IPS DF 4.7 (cell line): ENCODE measurements around the gene MPRIP.

Source experiments
- DNase-seq: peaks from one replicate; pipeline ENCODE4 v3.0.0-alpha.2; 2013; ENCODE audit warnings: low spot score; ENCODE audit errors: extremely low read depth

Gene MPRIP

DNA sequence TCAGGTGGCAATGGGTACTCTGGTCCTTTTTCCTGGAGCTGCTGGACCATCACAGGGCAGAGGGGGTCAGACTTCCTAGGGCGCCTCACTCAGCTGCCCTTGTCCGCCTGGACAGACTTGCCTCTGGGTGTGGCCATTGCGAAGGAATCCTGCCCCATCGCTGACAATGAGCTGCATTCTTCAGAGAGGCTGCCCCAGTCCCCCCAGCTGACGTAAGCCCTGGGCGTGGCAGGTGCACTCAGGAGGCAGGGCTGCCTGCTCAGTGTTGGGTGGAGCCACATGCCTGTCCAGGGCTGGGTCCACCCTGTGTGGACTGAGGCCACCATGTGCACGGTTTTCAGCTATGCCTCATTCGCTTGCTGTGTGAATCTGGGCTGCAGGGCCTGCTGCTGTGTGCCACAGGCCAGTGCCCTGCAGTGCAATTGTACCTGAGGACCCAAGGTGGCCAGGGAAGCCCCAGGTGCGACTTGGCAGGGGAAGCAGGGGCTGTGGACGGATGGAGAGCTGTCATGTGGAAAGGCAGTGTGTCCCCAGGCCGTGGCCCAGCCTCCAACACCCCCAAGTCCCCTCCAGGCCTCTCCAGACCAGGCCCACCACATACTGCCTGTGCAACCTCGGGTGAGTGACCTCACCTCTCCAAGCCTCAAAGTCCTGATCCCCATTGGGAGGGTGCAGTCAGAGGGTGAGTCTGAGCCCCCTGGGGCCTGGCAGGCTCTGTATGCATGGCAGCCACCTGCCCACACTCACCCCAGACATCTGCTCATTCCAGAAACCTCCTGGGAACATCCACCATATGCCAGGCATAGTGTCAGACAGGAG, 14.0 kb upstream of the MPRIP start:
- no peak for DNase-seq

DNA sequence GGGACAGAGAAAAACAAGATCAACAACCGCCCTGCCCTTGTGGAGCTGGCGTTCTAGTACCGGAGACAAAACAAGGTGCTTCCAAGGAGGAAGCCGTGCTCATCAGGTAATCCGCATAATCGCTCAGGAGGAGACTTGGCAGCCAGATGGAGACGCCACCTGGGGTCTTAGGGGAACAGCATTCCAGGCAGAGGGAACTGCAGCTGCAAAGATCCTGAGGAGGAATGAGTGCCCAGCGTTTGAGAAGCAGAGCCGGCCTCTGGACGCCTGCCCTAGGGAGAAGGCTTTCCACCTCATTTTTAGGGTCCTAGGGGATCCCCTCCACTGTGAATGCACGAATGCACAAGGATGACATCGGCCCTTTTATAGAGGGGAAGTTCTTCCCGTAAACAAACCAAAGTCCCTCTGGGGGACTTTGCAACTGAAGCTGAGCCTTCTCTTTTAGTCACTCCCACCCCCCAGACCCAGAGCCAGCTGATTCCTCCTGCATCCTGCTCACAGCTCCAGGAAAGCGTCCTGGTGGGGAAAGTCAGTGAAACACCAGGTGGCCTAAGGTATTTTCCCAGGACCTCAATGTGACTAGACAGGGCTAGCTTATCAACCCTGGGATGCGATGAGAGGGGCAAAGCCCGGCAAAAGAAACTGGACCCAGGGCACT, 13.2 kb upstream of the MPRIP start:
- no peak for DNase-seq

DNA sequence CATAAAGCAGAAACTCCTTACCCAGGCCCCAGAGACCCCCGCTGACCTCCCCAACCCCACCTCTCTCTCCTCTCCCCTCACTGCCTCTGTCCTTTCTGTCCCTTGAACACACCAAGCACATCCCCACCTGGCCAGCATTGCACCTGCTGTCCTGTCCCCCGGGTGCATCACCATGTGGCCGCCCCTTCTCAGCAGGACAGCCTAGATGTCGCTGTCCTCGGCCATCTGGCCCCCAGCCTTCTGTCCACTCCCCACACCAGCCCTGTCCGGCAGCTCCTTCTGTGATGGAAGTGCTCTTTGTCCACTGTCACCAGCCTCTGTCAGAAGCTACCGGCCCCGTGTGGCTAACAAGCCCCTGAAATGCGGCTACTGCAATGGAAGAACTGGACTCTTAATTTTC, 12.3 kb upstream of the MPRIP start:
- DNase-seq: no peak

DNA sequence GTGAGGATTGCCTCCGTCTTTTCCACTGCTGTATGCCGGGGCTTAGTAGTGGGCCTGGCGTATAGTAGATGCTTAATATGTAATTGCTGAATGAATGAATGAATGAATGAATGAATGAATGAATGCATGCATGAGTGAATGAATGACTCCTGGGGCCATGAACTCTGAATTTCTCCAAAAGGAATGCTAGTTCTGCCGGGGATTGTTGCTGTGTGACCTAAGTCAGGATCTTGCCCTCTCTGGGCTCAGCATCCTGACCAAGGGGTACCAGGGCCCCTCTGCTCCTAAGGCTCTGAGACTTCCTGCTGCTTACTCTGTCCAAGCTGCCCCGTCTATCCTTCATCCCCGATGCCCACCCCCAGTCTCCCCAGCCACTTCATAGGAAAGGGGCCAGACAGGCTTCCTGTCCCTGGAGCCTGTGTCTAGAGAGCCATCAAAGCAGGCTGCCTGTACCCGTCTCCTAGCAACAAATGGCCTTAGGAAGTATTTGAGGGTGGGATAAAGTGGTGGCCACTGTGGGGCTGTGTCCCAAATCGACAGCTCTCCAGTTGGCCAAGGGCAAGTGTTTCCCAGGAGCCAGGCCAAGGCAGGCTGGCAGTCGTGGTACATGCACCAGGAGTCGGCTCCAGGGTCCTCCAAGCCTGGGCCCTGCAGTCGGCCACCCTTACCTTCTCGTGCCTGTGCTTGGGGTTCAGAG, 11.6 kb upstream of the MPRIP start:
- DNase-seq: no peak

DNA sequence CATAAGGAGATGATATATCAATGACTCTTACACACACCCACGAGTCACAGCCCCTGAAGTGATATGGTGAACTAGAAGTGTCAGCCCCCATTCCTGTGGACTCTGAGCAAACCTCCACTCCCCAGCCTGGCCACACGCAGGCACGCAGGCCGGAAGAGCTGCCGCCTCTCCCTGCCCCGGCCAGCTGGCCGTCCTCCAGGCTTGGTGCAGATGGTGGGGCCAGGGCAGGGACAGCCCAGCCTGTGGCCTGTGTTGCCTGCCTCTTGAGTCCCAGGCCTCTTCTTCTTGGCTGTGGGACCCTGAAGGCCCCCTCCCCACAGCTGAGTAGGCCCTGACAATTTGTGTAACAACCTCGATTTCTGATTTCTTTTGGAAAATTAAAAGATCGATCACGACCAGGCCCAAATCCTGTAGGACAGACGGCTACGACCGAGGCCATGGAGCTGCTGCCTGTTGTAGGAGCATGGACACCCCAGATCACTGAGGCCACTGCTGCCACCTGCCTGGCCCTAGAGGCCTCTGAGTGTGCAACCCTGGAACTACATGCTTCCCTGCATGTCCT, 10.0 kb upstream of the MPRIP start:
- DNase-seq: no peak

DNA sequence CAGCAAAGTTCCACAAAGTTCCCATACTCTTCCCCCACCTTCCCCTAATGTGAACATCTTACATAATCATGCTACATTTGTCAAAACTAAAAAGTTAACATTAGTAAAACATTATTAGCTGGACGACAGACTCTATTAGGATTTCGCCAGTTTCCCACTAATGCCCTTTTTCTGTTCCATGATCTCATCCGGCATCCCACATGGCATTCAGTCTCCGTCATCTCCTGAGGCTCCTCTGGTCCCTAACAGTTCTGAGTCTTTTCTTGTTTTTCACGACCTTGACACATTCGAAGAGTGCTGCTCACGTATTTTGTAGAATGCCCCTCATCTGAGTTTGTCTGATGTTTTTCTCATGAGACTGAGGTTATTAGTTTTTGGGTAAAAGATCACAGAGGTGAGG, 8.8 kb upstream of the MPRIP start:
- DNase-seq: no peak

DNA sequence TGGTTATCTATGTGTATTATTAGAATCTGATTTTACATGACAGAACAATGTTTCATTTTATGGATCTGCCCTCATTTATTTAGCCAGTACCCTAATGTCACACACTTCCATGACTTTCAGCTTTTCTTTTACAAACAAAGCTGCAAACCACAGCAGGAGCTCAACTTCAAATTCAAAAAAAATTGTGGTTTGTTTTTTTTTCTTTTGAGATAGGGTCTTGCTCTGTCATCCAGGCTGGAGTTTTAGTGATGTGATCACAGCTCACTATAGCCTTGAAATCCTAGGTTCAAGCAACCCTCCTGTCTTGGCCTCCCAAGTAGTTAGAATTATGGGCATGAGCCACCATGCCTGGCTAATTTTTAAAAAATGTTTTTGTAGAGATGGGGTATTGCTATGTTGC, 8.2 kb upstream of the MPRIP start:
- DNase-seq: no peak

DNA sequence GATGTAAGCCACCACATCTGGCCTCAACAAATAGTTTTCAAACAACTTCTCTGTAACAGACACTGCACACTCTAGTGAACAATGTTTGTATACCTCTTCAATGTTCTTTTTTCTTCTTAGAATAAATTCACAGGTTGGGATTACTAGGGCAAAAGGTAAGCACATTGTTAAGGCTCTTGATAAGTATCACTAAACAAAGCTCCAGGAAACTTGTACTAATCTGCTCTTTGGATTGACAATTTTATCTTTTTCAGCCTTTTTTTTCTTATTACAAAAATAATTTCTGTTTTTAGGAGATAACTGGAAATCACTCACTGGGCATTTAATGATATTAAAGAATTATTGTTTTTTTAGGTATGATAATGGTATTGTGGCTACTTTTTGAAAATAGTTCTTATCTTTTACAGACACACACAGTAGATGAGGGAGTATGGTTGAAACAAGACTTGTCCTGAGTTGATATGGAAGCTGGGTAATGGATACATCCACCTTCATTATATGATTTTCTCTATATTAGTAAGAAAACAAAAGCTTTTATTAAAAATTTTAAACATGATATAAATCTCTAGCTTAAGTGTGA, 7.7 kb upstream of the MPRIP start:
- DNase-seq: no peak

DNA sequence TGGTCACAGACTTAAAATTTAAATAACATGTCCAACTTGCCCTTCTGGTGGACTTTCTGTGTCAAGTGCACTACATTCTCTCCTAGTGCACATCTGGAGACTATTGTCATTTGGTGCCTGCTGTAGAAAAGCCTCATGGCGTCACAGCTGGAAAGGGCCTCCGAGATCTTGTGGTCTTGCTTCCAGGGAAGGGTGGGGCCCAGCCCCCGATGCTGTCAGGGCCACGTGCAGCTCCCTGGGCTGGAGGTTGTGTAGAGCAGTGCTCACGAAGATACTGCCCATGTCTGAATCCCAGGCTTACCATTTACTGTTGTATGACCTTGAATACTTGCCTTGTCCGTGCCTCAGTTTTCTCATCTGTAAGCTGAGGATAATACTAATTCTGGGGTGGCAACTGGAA, 6.8 kb upstream of the MPRIP start:
- DNase-seq: no peak

DNA sequence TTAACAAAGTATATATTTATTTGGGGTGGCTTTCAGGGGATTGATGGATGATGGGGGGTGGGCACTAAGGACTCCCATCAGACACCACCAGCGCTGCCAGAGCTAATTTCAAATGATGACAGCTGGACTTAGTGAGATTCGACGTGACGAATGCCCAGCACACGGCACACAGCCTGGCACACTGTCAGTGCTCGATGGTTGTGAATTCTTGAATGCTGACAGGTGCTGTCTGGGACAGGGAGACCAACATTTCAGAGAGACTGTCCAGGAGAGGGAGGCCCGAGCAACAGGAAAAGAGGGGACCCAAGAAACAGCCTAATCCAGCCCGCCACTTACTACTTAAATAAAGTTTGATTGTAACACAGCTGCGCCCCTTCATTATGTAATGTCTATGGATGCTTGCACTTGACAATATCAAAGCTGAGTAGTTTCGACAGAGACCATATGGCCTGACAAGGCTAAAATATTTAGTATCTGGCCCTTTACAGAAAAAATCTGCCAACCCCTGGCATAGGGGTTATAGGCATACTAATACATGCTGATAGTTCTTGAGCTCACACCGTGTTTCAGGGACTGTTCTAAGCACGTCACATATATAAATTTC, 6.2 kb upstream of the MPRIP start:
- DNase-seq: no peak

DNA sequence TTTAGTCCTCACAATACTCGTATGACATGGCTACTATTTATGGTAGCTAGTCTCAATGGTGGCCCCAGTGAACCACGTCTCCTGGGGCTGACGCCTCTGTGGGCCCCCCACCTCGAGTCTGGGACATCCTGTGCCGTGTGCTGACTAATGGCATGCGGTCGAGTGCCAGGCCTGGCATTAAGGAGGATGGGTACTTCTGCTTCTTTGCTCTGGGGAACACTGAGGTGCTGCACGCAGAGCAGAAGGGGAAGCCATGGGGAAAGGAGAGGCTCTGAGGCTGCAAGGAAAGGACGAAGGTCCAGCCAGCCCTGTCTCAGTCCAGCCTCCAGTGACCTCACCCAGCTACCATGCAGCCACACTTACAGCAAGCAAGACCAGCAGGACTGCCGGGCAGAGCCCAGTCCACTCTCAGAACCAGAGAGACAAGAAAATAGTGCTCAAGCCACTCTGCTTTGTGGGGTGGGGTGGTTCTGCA, 5.7 kb upstream of the MPRIP start:
- DNase-seq: no peak

DNA sequence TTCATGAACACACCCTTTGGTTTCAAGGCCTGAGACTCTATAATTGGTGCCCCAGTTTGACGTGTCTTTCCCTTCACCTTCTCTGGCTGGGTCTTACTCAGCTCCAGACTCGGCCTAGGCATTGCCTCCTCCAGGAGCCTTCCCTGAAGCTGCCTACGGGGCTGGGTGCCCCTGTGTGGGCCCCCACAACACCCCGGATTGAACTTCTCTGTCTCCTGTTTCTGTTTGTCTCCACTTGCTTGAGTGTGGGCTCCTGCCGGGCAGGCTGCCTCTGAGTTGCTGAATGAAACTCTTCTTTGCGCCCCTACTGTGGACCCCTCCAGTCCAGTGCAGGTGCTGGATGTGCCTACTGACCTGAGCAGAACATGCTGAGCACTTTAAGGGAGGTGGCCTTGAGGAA, 2.3 kb upstream of the MPRIP start:
- no peak for DNase-seq

DNA sequence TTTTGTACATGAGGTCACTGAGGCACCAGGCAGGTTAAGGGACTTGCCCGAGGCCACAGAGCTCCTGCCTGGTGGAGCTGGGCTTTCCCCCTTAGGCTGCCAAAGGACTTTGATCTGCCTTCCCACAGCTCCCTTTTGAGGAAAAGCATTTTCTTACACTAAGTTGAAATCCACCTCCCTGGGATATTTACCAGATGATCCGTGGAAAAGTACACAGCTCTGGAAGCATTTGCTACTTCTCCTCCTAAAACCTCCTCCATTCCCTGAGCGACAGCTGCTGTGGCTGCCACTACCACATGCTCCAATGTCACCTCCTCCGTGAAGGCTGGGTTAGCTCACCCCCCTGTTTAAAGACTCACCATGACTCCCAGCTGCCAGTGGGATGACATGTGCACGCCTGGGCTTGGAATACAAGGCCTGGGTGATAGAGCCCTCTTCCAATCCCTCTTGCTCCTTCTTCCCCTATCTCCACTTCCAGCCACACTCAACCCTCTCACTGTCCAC, 1.2 kb upstream of the MPRIP start:
- DNase-seq: no peak

DNA sequence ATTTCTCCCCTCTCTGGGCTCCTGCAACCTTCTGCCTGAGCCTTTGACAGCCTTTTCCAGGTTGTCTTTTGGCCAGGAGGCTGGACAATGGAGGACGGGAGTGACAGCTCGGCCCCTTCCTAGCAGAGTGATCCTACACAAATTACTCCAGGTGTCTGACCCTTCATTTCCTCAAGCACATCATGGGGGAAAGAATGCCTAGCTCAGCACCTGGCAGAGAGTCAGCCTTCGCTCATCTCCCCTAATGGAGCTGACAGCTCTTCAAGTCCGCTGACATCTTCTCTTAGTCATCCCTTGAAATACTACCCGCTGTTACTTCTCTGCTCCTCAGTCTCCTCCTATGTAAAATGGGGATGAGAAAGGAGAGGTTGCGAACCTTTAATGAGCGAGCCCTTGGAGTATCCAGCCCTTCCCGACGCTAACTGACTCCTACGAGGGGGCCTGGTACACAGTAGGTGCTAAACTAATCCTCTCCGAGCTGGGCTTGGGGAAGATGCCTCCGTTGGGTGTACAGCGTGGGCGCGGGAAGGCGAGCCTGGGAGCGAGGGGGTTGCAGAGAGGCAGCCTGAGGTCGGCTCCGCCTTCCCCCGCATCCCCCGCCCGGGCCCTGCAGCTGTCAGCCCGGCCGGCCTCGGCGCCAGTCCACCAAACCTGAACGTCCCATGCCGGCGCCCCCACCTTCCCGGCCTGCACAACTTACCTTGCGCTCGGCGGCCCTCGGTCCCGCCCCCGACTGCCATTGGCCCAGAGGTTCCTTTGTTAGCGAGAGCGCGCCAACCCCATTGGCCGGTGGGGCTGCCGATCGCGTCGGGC, 480 bp upstream of the MPRIP start:
- peak; percentile 66 for DNase-seq

DNA sequence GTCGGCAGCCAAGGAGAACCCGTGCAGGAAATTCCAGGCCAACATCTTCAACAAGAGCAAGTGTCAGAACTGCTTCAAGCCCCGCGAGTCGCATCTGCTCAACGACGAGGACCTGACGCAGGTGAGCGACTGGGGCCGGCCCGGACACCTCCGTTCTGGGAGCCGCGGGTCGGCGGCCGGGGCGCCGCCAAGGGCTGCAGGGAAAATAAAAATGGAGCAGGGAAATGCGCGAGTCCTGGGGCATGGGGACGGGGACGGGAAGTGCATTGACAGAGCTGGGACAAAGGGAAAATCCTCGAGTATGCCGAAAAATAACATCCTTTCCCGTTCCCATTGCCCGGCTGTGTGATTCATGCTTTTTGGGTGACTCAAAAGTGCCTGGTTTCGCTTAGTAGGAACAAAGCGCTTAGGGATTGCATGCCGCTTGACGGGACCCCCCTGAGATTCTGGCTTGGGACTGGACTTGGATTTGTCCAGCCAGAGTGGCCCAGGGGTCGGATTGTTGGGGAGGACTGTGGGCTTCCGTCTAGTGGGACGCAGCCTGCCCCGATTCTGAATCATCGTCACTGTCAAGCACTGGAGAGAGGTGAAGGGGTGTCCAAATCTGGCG, 699 bp downstream of the MPRIP start:
- DNase-seq: no peak

DNA sequence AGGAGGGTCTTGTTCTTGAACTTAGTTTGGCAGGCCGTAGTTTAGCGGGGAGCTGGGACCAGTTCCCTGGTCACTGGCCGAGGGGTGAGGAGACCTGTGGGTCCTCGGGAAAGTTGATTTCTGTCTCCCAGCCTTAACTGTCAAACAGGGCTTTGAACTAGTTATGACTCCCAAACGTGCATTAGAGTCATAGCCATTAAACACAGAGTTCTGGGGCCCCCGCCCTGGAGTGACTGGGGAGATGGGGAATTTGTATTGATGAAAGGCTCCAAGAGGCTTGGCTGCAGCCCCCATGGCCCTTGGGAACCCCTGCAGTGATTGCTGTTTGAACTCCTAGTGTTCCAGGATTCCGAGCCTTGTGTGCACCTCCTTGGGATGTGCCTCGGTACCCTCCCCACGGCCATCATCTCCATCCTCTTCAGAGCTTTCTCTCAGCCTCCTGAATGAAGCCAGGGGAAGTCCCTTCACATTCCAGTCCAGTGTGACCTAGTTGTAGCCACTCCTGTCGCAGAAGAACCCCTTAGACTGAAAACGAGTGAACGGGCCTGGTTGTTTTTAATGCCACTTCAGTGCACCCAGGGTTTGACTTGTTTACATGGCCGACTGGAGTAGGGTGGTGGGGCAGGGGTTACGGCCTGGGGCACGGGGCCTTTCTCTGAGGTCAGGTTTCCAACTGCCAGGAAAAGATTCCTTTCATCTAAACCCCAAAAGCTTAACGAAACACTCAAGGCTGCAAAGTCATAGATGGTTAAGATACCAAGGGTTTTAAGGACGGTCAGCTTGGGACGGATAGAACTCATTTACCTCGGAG, 1.4 kb downstream of the MPRIP start:
- no peak for DNase-seq

DNA sequence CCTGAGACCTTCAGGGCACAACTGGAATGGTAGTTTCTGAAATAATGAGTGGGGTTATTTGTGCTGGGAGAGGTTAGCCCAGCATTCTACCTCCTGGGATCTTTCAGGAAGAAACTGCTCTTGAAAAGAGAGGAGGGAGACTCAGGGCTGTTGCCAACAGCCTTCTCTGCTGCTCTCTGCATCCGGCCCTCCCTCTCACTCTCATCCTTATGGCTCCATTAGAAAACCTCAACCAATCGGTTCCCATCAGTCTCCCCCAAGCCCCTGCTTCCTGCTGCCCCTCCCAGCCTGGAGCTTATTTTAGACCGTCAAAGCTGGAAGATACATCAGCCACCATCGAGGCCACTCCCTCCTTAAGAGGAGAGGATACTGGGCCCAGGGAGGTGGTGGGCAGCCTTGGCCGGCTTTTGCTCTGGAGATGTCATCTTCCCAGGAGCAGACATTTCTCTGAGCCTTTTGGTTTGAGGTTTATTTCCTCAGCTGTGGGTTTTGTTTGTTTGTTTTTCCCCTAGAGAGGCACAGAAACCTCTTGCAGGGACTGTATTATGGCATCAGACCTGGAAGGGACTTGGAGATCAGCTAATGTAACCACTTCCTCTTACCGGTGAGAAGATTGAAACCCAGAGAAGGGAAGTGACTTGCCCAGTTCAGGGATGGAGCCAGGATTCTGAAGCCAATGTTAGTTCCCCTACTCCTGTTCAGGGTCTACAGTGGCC, 2.7 kb downstream of the MPRIP start:
- no peak for DNase-seq

DNA sequence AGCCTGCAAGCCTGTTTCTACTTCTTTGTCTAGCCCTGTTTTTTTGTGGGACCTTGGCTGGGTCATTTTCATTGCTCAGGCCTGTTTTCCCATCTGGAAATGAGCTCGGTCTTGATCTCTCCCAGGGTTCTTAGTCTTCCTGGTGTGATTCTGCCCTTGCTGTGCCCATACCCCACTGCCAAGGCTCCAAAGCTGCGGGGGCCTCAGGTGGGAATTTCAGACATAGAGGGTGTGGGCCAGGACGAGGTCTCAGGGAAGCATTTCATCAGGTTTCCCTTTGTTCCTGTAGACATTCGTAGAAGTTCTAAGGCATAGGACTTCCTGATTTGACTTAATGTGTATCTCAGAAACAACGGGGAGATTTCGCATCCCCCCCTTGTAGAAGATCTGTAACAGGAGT, 5.8 kb downstream of the MPRIP start:
- DNase-seq: no peak
